Activated T-cell treated with anti-CD3 and anti-CD28 coated beads, Interleukin-2, amount 50 U/mL, for 72 hours (primary cell): Measurements from ENCODE around the gene AAMP. TPM values are rescaled to one million over a fixed set of nuclear protein-coding genes. Genes with fewer than 3 reads are reported as not detected.

ENCODE experiments used
- ATAC-seq, 2 donors: fragments of 150-1000 bp; cut with Tn5 transposase; replicated peaks in 1 of 2; 2 replicates each; pipeline ENCODE4 v1.10.0; 2021; ENCODE audit warnings: moderate library complexity in 2 of 2, mild to moderate bottlenecking in 1 of 2
- DNase-seq, 2 donors: peaks; one replicate each; pipeline ENCODE4 v3.0.0; 2021 to 2022; ENCODE audit warnings: mixed read lengths in 1 of 2
- H3K27ac Mint-ChIP-seq: one replicate; pipeline ENCODE4 v1.8.0; 2022; ENCODE audit warnings: mild to moderate bottlenecking, moderate library complexity, mixed read lengths
- H3K27me3 Mint-ChIP-seq: one replicate; pipeline ENCODE4 v1.8.0; 2022; ENCODE audit warnings: low read depth, mixed read lengths
- H3K36me3 Mint-ChIP-seq, 2 donors: one replicate each; pipeline ENCODE4 v1.8.0; 2022; ENCODE audit warnings: mixed read lengths in 2 of 2, mild to moderate bottlenecking in 1 of 2; ENCODE audit not compliant: insufficient read depth in 2 of 2
- H3K4me1 Mint-ChIP-seq: one replicate; pipeline ENCODE4 v1.8.0; 2022; ENCODE audit warnings: low read depth, mixed read lengths
- H3K4me3 Mint-ChIP-seq, 2 donors: one replicate each; pipeline ENCODE4 v1.8.0; 2022; ENCODE audit warnings: mild to moderate bottlenecking in 2 of 2, mixed read lengths in 2 of 2, moderate library complexity in 2 of 2
- H3K9me3 Mint-ChIP-seq, 2 donors: one replicate each; pipeline ENCODE4 v1.8.0; 2022; ENCODE audit warnings: mixed read lengths in 2 of 2
- total RNA-seq, 2 donors: library from RNA; stranded (reverse); gene quantifications; one replicate each; pipeline ENCODE4 v1.2.3, GENCODE V29; 2022

Gene AAMP
- total RNA-seq, 2 donors from 2014 or later, result 51.7 to 63.0 TPM

- Mint-ChIP-seq H3K9me3 (no peaks in the 10 kb centered on the region), H3K27me3 (no peaks in the 10 kb centered on the region), H3K4me1 (peaks cover 44% of the 10 kb centered on the region), H3K4me3 (peak within 1 kb of the TSS; percentile 89 to 99), H3K36me3 (peaks cover 15 to 34% of the 10 kb centered on the region in 2 donors), H3K27ac (peak within 1 kb of the TSS; percentile 99)
- peak; percentile 82 to 84 for ATAC-seq
- DNase-seq, result peak; percentile 96 to 98
These were observed 53.1 kb downstream of the AAMP start, which contains the start of gene ARPC2 for GRCh38 chr2:218216674-218217359. ARPC2 (plus strand) TSS chr2:218217189; CDS start chr2:218217471, 282 bp downstream.

GRCh38 chr2:218216336-218216673 lies 53.6 kb downstream of the AAMP start:
- peaks cover 39% of the 10 kb centered on the region for H3K4me1 Mint-ChIP-seq
- ATAC-seq (no peak), DNase-seq (no peak)
- H3K4me3 Mint-ChIP-seq, result peak overlapping the region; percentile 89 to 93
- H3K9me3 Mint-ChIP-seq, result no peaks in the 10 kb centered on the region
- H3K27ac Mint-ChIP-seq, result peak overlapping the region; percentile 93
- peaks cover 14 to 30% of the 10 kb centered on the region in 2 donors for H3K36me3 Mint-ChIP-seq
- H3K27me3 Mint-ChIP-seq, result no peaks in the 10 kb centered on the region

Other genes starting within 250 kb of the AAMP start
- 1 to 10 TPM in 1 of 2 donors, under 1 TPM in 1; 0.84 to 1.9 TPM for gene RUFY4, start 200.9 kb downstream of the AAMP start, total RNA-seq
- gene CXCR2, start 144.1 kb downstream of the AAMP start, total RNA-seq, result under 1 TPM; 0.25 to 0.48 TPM
- gene CXCR1, start 103.2 kb downstream of the AAMP start, total RNA-seq, result not detected
- gene ARPC2, start 52.9 kb downstream of the AAMP start, total RNA-seq, result 100 to 1,000 TPM; 517 to 533 TPM
- 1 to 10 TPM in 1 of 2 donors, under 1 TPM in 1; 0.76 to 1.4 TPM for gene GPBAR1, start 9.1 kb downstream of the AAMP start, total RNA-seq
- 10 to 100 TPM; 14.7 to 17.7 TPM for gene PNKD, start 382 bp upstream of the AAMP start, total RNA-seq
- gene TMBIM1, start 22.4 kb upstream of the AAMP start, total RNA-seq, result 10 to 100 TPM; 64.5 to 75.1 TPM
- not detected for gene CATIP, start 86.7 kb upstream of the AAMP start, total RNA-seq
- under 1 TPM in 1 of 2 donors, not detected in 1; 0.19 TPM for gene SLC11A1, start 112.1 kb upstream of the AAMP start, total RNA-seq
- 10 to 100 TPM; 76.7 to 79.0 TPM for gene CTDSP1, start 129.7 kb upstream of the AAMP start, total RNA-seq
- not detected for gene VIL1, start 149.0 kb upstream of the AAMP start, total RNA-seq